AG04449 (cell line): ENCODE data around the gene PRR23B.
"Not testable (repeated sequence)": the region's sequence is repeated elsewhere in the genome, so short reads cannot be mapped to it uniquely, and the experiment has no call there.

Source experiments
- CTCF ChIA-PET: fragments of 350-600 bp; formaldehyde crosslinking; extraction: SDS; loops from one replicate; lab custom pipeline; 2021; ENCODE audit warnings: antibody characterized with exemption; lab: Yijun Ruan, JAX
- POLR2A ChIA-PET: fragments of 400-600, 350-600 bp; formaldehyde crosslinking; extraction: SDS; loops from one replicate; lab custom pipeline; 2020; ENCODE audit warnings: antibody characterized with exemption, inconsistent platforms; lab: Yijun Ruan, JAX
- DNase-seq: peaks from one replicate; pipeline ENCODE4 v3.0.0-alpha.2; 2010; ENCODE audit warnings: low read depth, low spot score
- H3K4me3 ChIP-seq: 2 replicates; pipeline ENCODE4 v1.5.1; 2011; ENCODE audit warnings: low read depth, mild to moderate bottlenecking, control low read depth, low read length
- CTCF ChIP-seq: IDR thresholded peaks from one replicate; pipeline ENCODE4 v1.5.1; 2011; ENCODE audit warnings: mild to moderate bottlenecking, moderate library complexity, low read length, control low read depth, inconsistent platforms; ENCODE audit not compliant: insufficient read depth; ENCODE audit errors: missing control alignments

The PRR23B gene

GRCh38 chr3:139032326-139033002 lies 11.7 kb upstream of the PRR23B start:
- ChIA-PET POLR2A (no interaction called here), CTCF (interaction anchor here (1.3 kb wide), 1 partner anchor 297 kb away, joined by 3 read pairs; no protein-coding TSS in a partner anchor)
- H3K4me3 ChIP-seq: no peak overlapping the region
- no peak for DNase-seq
- no peak for TF ChIP-seq CTCF

GRCh38 chr3:139030576-139030975 lies 9.8 kb upstream of the PRR23B start:
- POLR2A ChIA-PET, CTCF ChIA-PET, H3K4me3 ChIP-seq, DNase-seq: not testable (repeated sequence)

- H3K4me3 ChIP-seq: no peak overlapping the region
- no peak for TF ChIP-seq CTCF
- ChIA-PET POLR2A (no interaction called here), CTCF (no interaction called here)
- DNase-seq: no peak
These were observed 4.2 kb upstream of the PRR23B start for GRCh38 chr3:139024968-139025367.

- no peak for TF ChIP-seq CTCF
- ChIA-PET CTCF (no interaction called here), POLR2A (no interaction called here)
- no peak for DNase-seq
- no peak overlapping the region for H3K4me3 ChIP-seq
These were observed 474 bp downstream of the PRR23B start for GRCh38 chr3:139020036-139020867.

- CTCF ChIA-PET: interaction anchor here (0.6 kb wide), 1 partner anchor 312 kb away, joined by 3 read pairs; no protein-coding TSS in a partner anchor
- DNase-seq: no peak
- no peak overlapping the region for H3K4me3 ChIP-seq
- TF ChIP-seq CTCF: no peak
- POLR2A ChIA-PET: no interaction called here
These were observed 4.2 kb downstream of the PRR23B start for GRCh38 chr3:139016430-139017048.

GRCh38 chr3:139006051-139006716 lies 14.5 kb downstream of the PRR23B start, which contains the start of gene PRR23A:
Gene PRR23A, minus strand, starts transcription at chr3:139006268. Its CDS starts 0 bp downstream, at chr3:139006268.
- POLR2A ChIA-PET: no interaction called here
- CTCF ChIA-PET: no interaction called here
- H3K4me3 ChIP-seq: no peak within 1 kb of the TSS
- no peak for DNase-seq
- TF ChIP-seq CTCF: no peak
